HCEC 1CT (cell line): ENCODE results near the gene TMEM40.
"Not testable (repeated sequence)": the region's sequence is repeated elsewhere in the genome, so short reads cannot be mapped to it uniquely, and the experiment has no call there.

Source experiments
- DNase-seq: peaks from one replicate; pipeline ENCODE4 v3.0.0-alpha.2; 2017

TMEM40 gene, protein sequence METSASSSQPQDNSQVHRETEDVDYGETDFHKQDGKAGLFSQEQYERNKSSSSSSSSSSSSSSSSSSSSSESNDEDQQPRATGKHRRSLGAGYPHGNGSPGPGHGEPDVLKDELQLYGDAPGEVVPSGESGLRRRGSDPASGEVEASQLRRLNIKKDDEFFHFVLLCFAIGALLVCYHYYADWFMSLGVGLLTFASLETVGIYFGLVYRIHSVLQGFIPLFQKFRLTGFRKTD

DNA sequence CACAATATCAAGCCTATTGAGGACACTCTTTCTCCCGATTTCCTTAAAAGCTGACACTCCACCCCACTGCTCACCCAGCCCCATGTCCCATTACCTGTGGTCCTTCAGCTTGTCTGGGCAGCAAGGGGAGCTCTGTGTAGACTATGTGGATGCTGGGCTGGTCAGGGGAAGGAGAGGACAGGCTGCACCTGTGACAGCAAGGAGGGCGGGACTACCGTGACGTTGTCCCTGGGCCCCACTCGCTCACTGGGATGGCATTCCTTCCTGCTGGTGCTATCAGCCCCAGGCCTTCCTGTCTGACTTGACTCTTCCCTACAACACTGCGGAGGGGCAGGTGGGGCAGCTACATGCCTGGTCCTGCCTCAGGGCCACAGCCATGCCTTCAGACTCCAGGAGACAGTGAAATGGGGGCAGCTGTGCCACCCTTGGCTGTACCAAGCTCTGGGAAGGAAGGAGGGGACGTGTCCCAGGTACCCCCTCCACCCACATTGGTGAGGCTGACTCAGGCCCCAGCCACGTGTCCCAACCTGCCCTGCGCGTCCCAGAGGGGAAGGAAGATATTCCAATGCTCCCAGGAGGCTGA, at the start of gene TMEM40:
Gene TMEM40, minus strand, starts transcription at position 163 of the 583 bp plus-strand sequence. CDS start 9,427 bp downstream, outside the sequence.
- no peak for DNase-seq

DNA sequence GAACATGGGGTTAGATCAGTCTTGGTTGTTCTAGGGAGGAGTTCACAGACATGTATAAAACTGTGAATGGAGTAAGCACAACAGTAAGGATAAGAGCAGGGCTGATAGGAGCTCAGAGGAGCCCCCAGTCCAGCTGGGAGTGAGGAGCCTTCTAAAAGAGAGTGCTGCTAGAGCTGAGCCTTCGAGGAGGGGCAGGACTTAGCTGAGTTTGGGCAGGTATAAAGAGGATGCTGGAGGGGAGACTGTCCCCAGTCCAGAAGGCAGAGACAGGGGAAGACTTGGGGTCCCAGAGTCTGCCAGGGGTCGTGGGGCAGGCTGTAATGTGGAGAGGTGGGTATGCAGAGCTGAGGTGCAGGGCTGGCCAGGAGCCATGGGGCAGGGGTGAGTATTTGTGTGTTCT, 49.5 kb upstream of the TMEM40 start:
- DNase-seq = no peak

DNA sequence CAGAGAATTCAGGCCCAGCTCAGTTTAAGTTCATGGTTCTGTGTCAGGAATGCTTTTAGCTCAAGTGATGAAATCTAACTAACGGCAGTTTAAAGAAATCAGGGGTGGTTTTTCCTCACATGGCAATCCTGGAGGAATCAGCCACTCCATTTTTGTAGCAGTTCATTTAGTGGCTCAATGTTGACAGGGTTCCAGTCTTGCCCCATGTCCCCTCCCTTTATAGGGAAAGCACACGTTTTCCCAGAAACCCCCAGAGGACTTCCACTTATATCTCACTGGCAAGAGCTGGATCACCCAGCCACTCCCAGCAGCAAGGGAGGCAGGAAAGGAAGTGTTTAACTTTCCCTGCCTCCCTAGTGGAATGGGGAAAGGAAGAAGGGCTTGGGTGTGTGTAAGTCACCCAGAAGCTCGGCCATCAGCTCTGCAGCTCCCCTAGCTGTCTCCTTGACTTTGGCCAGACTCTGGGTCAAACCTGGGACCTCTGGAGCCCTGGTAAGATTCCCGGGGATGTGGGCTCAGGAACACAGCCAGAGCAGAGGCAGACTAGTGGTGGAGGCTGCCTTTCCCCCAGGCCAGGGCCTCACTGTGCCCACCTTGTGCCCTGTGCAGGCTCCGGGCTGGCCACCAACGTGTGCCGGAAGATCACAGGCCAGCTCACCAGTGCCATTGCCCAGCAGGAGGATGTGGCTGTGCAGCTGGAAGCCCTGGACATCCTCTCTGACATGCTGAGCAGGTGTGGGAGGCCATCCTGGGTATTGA, 48.7 kb upstream of the TMEM40 start:
- DNase-seq = no peak

DNA sequence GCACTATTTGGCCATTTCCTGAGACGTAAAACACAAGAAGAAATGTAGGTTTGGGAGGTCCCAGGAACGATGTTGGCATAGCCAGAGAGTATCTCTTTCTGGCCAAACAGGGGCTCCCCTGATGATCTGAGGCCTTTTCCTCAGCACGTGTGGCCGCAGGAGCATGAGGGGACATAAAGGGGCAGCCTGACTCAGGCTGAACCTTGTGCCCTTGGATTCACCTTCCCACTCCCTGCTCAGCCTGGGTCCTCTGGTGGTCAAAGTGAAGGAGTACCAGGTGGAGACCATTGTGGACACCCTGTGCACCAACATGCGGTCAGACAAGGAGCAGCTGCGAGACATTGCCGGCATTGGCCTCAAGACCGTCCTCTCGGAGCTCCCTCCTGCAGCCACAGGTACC, 48.0 kb upstream of the TMEM40 start:
- DNase-seq = no peak

DNA sequence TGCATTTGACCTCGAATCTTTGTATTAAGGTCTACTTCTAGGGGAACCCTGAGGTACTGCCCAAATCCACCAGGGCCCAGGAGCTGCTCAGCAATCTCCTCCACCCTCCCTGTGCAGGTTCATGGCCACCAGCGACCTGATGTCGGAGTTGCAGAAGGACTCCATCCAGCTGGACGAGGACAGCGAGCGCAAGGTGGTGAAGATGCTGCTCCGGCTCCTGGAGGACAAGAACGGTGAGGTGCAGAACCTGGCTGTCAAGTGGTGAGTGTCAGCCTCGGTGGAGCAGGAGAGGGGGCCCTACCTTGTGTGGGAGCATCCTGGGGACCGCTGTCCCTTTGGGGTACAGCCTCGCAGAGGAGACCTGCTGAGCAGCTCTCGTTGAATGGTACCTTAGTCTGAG, 44.3 kb upstream of the TMEM40 start:
- DNase-seq = no peak

DNA sequence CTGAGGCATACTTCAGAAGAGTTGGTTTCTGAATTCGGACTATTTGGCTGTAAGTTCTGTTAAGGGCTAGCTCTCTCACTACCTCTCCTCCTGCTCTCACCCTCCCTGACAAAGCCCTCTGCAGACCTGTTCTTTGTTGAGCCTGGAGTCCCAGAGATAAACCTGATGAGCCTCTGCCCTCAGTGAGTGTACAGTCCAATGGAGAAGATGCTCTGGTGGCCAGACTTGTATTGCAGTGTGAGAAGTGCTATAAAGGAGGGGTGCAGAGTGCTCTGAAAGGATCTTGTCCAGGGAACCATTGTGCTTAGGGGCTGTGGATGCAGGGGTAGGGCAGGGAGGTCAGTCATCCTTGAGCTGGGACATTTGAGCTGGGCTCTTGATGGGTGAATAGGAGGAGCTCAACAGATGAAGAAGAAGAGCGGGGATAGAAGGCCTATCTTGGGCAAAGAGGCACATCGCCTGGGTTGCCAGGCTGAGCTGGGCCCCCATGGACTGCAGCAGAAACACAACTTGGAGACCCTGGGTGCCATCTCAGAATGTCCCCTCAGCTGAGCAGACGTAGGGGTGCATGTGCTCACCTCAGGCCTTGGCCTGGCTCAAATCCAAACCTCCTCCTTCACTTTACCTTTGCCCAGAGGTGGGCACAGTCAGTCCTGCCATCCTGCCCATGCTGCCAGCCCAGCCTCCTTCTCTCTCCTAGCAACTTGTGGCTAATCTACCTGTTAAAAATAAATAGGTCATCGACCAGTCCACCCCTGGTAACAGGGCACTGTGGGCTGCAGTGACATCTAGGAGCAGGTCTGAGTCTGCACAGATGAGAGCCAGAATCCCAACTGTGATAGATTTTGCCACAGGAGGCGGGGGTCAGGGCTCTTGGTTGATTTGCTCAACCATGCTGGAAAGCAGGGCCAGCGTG, 40.7 kb upstream of the TMEM40 start:
- no peak for DNase-seq

DNA sequence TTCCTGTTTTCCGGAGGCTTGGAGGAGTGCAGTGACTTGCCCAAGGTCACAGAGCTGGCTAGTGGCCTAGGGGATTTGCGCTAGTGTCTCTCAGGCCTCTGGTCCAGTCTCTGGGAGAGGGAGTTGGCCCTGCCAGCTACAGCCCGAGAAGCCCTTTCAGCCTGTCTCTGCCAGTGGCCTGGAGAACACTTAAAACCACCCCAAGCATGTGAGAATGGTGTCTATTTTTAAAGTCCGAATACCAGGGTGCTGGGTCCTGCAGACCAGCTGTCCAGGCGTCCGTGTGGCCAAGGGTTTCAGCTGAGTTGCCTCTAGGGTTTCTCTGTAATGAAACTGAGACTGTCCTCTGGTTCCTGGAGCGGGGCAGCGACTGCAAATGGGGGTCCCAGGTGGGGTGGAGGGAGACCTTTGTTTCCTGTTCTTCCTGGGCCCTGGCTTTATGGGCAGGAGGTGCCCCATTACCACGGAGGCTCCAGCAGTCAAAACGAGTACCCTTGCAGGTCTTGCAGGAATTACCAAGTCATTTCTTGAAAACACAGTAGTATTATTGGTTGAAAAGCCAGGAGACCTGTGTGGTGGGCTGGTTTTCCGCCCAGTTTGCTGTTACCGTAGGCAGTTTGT, 39.6 kb upstream of the TMEM40 start:
- DNase-seq = no peak

DNA sequence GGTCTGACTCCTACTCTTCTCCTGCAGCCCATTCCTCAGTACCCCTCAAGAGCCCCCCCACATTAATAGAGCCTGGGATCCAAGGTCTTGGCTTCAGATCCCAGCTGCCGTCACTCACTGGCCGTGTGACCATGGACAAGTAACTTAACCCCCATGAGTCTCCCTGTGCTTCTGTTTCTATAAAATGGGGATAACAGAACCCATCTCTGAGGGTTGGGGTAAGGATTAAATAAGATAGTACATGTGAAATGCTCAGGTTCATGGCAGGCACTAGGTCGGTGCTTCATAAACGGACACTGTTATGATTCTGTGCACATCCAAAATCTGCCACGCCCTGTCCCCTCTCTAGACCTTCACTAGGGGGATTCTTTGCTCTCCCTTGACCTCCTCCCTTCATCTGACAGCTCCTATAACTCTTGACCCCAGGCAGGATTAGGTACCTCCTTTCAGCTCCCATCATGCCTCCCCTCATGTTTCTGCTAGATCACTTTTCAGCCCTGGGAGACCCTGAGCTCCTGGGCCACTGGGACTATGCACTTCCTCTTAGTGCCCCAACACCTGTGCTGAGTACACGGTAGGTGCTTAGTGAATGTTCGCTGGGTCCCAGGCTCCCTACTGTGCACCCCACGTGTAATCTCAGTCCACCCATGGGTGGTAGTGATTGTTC, 39.0 kb upstream of the TMEM40 start:
- DNase-seq = no peak

DNA sequence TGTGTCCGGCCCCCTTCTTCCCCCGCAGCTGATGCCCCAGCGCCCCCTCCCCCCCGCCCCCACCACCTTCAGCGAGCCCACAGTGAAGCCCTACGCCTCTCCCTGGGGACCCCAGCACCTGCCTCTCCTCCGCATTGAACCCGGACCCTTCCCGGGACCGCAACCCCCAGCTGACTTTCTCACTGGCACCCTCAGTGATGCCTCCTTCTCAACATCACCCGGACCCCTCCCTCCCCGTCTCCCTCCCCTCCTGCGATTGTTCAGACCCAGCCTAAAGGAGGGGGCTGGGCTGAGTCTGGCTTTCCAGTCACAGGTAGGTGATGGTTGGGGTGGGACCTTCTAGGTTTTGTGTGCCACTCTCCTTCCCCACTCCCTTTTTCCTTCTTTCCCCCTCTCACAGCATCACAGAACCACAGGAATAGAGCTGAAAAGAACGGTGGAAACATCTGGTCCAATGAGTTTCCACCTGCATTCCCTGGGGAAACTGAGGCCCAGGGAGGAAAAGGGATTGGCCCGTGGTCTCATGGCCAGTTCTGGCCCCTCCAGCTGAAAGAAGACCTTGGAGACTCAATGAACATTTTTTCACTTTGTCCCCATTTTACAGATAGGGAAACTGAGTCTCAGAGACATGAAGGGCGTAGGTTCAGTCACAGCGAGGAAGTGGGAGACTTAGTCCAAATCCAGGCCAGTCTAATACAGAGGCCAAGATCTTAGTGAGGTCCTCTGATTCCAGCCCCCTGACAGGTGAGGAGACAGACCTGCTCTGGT, 38.2 kb upstream of the TMEM40 start:
- DNase-seq = no peak

DNA sequence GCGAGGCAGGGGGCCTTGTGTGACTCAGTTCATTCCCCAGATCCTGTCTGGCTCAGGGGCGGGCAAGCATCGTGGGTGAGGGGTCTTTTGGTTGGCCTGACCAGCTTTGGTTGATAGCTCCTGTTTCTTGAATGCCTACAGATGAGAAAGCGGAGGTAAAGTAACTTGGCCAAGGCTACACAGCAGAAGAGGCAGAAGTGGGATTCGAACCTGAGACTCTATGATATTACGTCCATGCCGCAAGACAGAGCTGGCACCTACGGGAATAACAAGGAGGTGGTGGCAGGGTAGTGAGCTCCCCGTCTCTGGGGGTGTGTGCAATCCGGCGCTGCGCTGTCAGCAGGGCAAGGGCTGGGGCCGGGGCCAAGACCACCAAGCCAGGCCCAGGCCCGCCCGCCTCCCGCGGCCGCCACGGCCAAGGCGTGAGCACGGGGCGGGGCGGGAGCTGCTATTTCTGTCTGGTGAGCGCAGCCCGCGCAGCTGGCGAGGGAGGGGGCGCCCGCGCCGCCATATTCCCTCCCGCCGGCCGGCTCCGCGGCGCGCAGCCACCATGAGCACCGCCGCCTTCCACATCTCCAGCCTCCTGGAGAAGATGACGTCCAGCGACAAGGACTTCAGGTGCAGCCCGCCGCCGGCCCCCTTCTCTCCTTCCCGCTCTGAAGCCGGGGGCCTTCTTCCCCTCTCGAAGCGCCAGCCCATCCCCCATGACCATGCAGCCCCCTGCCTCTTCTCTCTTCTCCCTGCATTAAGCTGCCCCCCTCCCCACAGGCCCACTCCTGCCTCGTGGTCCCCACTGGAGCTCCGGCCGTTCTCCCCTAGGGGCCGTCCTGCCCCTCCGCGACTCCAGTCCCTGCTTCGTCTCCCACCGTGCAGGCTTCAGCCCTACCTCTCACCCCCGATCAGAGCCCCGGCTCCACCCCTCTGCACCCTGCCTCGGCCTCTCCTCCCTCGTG, 37.4 kb upstream of the TMEM40 start, which contains the start of gene CAND2:
Gene CAND2, plus strand, starts transcription at position 510 of the 953 bp plus-strand sequence. Its CDS starts 41 bp downstream, at position 551.
- no peak for DNase-seq

DNA sequence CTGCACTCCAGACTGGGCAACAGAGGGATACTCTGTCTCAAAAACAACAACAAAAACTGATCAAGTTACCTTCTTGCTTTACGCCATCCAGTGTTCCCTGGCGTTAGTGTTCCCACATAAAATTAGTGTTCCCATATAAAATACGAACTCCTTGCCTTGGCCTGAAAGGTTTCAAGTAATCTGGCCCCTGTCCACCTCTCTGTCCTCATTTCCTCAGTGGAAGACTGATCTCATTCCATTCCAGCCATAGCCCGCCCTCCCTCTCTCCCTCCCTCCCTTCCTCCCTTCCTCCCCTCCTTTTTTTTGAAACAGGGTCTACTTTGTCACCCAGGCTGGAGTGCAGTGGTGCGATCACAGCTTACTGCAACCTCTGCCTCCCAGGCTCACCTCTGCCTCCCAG, 34.6 kb upstream of the TMEM40 start:
- DNase-seq = no peak

DNA sequence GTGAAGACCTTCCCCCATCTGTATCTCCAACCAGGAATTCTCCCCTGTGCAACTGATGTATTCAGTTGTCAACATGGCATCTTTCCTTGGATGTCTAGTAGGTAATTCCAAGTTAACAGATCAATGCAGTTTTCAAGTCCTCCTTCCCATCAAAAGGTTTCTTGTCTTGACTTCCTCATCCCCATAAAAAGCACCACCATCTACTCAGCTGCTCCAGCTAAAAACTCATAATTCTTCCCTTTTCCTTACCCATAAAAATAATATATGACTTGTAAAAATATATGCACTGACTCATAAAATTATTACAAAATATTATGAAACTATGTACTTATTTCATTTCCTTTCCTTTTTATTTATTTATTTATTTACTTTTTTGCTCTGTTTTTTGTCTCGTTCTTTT, 32.4 kb upstream of the TMEM40 start:
- peak; percentile 41 for DNase-seq

DNA sequence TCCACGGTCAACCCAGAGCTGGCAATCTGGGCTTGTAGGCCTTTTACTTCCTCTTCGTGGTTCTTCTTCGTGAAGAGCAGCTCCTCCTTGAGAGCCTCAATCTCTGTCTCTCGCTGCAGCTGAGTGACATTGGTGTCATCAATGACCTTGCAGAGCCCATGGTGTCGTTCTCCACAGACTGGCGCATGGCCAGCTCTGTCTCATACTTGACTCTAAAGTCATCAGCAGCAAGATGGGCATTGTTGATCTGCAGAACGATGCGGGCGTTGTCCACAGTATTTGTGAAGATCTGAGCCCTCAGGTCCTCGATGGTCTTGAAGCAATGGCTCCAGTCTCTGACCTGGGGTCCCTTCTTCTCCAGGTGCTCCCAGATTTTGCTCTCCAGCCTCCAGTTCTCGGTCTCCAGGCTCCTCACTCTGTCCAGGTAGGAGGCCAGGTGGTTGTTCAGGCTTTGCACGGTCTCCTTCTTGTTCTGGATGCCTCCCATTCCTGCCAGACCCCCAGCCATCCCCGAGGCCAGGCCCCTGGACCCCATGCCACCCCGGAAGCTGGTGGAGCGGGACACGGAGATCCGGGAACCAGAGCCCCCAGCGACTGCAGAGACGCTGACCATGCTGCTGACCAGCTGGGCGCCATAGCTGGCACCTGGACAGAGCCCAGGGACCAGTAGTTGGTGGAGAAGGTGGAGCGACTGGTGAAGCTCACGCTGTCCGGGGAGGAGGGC, 29.1 kb upstream of the TMEM40 start:
- not testable (repeated sequence) for DNase-seq

DNA sequence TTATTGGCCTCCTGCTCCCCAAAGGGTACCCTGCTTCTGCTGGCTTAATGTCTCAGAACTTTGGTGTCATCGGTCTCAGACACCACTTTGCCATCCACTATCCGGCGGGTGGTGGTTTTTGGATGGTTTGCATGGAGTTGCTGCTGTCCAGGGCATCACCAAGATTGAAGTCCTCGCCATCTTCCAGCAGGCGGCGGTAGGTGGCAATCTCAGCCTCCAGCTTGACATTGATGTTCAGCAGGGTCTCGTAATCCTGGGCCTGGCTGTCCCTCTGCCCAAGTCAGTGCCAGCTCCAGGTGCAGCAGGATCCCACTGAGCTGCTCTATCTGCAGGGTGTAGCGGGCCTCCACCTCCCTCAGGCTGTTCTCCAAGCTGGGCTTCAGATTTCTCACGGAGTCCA, 28.3 kb upstream of the TMEM40 start:
- not testable (repeated sequence) for DNase-seq

DNA sequence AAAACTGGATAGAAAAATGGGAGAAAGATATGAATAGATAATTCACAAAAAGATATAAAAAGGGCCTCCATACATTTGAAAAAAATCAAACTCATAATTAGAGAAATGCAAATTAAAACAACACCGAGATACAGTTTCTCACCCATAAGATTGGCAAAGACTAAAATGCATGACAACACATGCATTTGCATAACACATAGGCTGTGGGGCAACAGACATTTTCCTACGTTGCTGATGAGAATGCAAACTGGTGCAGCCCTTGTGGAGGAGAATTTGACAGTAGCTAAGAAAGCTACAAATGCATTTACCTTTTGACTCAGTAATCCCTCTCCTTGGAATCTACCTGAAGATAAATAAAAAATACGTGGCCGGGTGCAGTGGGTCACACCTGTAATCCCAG, 26.0 kb upstream of the TMEM40 start:
- DNase-seq = no peak

DNA sequence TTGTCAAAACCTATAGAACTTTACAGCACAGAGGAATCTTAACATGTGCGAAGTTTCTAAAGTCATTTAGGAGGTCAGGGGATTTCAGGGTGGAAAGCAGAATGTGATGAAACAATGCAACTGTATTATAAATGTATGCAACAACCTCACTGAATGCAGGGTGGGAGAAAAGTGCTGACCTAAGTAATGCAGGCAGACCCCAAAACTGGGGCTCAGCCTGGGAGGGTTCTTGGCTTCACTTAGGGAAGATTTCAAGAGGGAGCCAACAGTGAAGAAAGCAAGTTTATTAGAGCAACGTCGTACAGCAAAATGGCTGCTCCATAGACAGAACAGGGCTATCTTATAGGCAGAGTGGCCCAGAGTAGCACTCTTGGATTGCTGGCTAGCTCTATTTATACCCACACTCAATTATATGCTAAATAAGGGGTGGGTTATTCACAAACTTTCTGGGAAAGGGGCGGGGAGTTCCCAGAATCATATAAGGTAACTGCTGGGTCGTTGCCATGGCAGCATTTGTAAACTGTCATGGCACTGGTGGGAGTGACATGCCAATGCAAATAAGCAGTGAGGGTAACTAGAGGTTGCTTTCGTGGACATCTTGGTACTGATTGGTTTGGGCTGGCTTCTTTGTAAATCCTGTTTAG, 23.2 kb upstream of the TMEM40 start:
- no peak for DNase-seq

DNA sequence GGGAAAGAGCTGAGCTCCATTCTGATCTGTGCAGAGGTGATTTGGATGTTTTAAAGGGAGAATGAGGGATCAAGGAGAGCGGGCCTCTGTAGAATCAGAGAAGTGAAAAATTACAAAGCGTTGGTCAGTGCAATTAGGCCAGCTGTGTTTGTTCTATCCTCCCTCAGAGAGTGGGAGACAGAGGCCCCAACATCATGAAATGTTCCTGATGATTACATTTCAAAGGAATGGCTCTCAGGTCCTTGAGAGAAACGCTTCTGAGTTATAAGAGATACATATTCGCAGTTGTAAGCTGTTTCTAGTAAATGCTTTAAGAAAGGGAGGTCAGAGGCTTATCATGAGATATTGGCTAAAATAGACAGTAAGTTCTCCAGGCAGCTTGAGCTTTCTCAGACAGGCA, 21.7 kb upstream of the TMEM40 start:
- DNase-seq = no peak

DNA sequence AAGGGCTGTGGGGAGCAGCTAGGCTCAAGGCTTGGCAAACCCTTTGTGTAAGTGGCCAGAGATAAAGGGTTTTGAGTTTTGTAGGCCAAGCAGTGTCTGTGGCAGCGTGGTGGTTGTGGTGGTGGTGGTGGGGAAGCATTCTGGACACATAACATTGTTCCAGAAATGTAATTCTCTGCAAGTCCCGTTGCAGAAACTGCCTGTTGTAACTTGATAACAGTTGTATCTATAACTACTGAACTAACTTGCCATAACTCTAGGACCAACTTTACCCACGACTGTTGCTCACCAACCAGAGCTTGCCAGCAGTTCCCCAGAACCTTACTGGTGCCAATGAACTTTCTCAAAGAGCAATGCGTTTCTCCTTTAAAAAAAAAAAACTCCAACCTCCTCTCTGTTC, 18.1 kb upstream of the TMEM40 start:
- no peak for DNase-seq

DNA sequence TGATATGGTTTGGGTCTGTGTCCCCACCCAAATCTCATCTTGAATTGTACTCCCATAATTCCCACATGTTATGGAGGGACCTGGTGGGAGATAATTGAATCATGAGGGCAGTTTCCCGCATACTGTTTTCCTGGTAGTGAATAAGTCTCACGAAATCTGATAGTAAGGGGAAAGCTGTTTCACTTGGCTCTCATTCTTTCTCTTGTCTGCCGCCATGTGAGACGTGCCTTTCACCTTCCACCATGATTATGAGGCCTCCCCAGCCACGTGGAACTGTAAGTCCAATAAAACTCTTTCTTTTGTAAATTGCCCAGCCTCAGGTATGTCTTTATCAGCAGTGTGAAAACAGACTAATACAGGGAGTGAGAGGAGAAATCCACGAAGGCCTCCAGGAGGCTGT, 16.9 kb upstream of the TMEM40 start:
- not testable (repeated sequence) for DNase-seq
